Gastroesophageal sphincter (tissue), 3 donors: ENCODE data around the gene ALPG.

ENCODE experiments used
- CTCF ChIP-seq, 4 experiments: fragments of 200-600 bp in 2 of 4; fragments of 450-650 bp in 2 of 4; sonication (generic) in 1 of 4; IDR thresholded peaks; one replicate each; pipeline ENCODE4 v1.5.1; 2017 to 2019; ENCODE audit warnings: antibody characterized with exemption in 4 of 4, mild to moderate bottlenecking in 2 of 4, moderate library complexity in 2 of 4
- EP300 ChIP-seq: sonication (generic); formaldehyde crosslinking; IDR thresholded peaks from one replicate; pipeline ENCODE4 v1.6.1; 2017; ENCODE audit warnings: antibody characterized with exemption, mild to moderate bottlenecking
- POLR2AphosphoS5 ChIP-seq: sonication (generic); formaldehyde crosslinking; IDR thresholded peaks from one replicate; pipeline ENCODE4 v1.6.1; 2017; ENCODE audit warnings: antibody characterized with exemption

GRCh38 chr2:232431705-232432590 lies 25.3 kb downstream of the ALPG start:
- TF ChIP-seq POLR2AphosphoS5: no peak
- TF ChIP-seq CTCF (IDR thresholded peaks at IDR 0.05): no peak
- TF ChIP-seq EP300: no peak
